T-helper 2 cell treated with Interferon-gamma antibody and Interleukin-4, amounts not matched to agents 5 μg/mL and 100 μg/mL, for 36 hours (primary cell): ENCODE measurements around the gene PIAS1.

Experiments used
- DNase-seq: peaks from one replicate; pipeline ENCODE4 v3.0.0; 2021; ENCODE audit warnings: low spot score
- H3K27ac Mint-ChIP-seq: one replicate; pipeline ENCODE4 v1.8.0; 2021; ENCODE audit warnings: mild to moderate bottlenecking, mixed read lengths
- H3K27me3 Mint-ChIP-seq: one replicate; pipeline ENCODE4 v1.8.0; 2021; ENCODE audit warnings: low read depth, mixed read lengths
- H3K36me3 Mint-ChIP-seq: one replicate; pipeline ENCODE4 v1.8.0; 2021; ENCODE audit warnings: low read depth, mixed read lengths
- H3K4me1 Mint-ChIP-seq: one replicate; pipeline ENCODE4 v1.8.0; 2021; ENCODE audit warnings: low read depth, mixed read lengths
- H3K4me3 Mint-ChIP-seq: one replicate; pipeline ENCODE4 v1.8.0; 2022; ENCODE audit warnings: mild to moderate bottlenecking, moderate library complexity, mixed read lengths
- H3K9me3 Mint-ChIP-seq: one replicate; pipeline ENCODE4 v1.8.0; 2021; ENCODE audit warnings: mixed read lengths

Gene PIAS1

GRCh38 chr15:68027388-68027787 is 26.7 kb upstream of the PIAS1 start:
- Mint-ChIP-seq H3K36me3 (no peaks in the 10 kb centered on the region), H3K4me1 (no peaks in the 10 kb centered on the region), H3K4me3 (no peak overlapping the region), H3K9me3 (no peaks in the 10 kb centered on the region), H3K27me3 (peaks cover 8% of the 10 kb centered on the region), H3K27ac (no peak overlapping the region)
- DNase-seq: no peak

- Mint-ChIP-seq H3K27ac (no peak overlapping the region), H3K9me3 (no peaks in the 10 kb centered on the region), H3K27me3 (peaks cover 10% of the 10 kb centered on the region), H3K36me3 (no peaks in the 10 kb centered on the region), H3K4me3 (no peak overlapping the region), H3K4me1 (no peaks in the 10 kb centered on the region)
- DNase-seq: no peak
Measured at GRCh38 chr15:68028137-68028887, 25.8 kb upstream of the PIAS1 start.

DNA sequence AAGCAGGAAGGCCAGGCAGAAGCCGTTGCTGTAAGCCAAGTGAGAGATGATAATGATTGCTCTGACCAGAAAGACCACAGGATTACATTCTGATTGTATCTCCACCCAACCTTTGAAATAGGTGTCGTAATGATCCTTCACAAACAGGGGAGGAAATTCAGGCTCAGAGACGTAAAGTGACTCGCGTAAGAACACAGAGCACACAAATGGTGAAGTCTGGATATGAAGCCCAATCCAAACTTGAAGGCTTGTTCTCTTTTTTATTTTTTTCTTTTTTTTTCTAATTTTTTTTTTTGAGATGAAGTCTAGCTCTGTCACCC is 25.3 kb upstream of the PIAS1 start:
- Mint-ChIP-seq H3K27ac (no peak overlapping the region), H3K9me3 (no peaks in the 10 kb centered on the region), H3K36me3 (no peaks in the 10 kb centered on the region), H3K4me1 (no peaks in the 10 kb centered on the region), H3K4me3 (no peak overlapping the region), H3K27me3 (peaks cover 10% of the 10 kb centered on the region)
- DNase-seq: no peak

DNA sequence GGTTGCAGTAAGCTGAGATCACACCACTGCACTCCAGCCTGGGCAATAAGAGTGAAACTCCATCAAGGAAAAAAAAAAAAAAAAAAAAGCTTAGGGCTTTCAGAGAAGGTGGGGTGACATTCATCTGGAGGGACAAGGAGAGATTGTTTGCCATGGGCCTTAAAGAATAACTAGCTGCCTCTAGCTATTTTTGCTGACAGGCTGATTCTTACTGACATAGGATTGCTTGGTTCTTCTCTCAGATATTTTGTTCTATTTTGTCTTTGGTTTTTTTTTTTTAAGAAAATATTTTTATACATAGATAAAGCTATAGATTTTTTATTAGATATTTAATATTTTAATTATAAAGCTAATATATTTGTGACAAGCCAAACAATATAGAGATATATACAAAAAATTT is 24.2 kb upstream of the PIAS1 start:
- Mint-ChIP-seq H3K9me3 (no peaks in the 10 kb centered on the region), H3K27me3 (peaks cover 13% of the 10 kb centered on the region), H3K27ac (no peak overlapping the region), H3K36me3 (no peaks in the 10 kb centered on the region), H3K4me3 (no peak overlapping the region), H3K4me1 (no peaks in the 10 kb centered on the region)
- DNase-seq: no peak

DNA sequence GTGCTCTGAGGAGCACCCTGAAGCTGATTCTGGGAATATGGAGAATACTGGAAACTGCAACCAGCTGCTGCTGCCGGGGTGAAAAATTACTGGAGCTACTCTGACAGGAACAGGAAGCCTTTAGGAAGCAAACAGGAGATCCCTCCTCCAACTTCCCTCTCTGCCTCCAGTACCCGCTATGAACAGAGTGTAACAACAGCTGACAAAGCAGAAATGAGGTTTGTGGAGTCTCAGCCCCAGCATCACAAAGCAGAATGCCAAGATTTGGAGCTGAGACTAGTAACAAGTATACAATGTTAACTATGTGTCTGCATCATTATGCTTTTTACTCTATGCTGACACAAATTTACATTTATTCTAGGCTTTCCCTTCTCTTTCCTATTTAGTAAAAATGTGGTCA is 22.7 kb upstream of the PIAS1 start:
- H3K36me3 Mint-ChIP-seq: no peaks in the 10 kb centered on the region
- H3K27me3 Mint-ChIP-seq: peaks cover 15% of the 10 kb centered on the region
- no peak overlapping the region for H3K4me3 Mint-ChIP-seq
- H3K9me3 Mint-ChIP-seq: no peaks in the 10 kb centered on the region
- no peaks in the 10 kb centered on the region for H3K4me1 Mint-ChIP-seq
- DNase-seq: no peak
- no peak overlapping the region for H3K27ac Mint-ChIP-seq

GRCh38 chr15:68032672-68033071 is 21.4 kb upstream of the PIAS1 start:
- no peak for DNase-seq
- H3K27me3 Mint-ChIP-seq: peaks cover 20% of the 10 kb centered on the region
- no peaks in the 10 kb centered on the region for H3K9me3 Mint-ChIP-seq
- no peak overlapping the region for H3K4me3 Mint-ChIP-seq
- H3K4me1 Mint-ChIP-seq: no peaks in the 10 kb centered on the region
- H3K36me3 Mint-ChIP-seq: no peaks in the 10 kb centered on the region
- H3K27ac Mint-ChIP-seq: no peak overlapping the region

DNA sequence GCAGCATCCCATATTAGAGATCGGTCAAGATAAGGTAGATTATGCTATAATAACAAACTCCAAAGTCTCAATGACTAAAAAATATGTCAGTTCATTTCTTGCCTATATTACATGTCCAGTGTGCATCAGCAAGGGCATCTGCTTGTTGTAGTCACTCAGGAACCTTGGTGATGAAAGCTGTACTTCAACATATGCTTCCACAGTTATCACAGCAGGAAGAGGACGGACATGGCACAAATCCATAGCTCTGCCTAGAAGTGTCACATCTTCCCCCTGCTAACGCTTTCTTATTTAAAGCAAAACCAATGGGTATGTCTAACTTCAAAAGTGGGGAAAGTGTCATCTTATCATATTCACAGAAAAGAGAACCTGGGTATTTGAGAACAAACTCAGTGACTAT is 20.0 kb upstream of the PIAS1 start:
- H3K27ac Mint-ChIP-seq: no peak overlapping the region
- DNase-seq: no peak

GRCh38 chr15:68034719-68035293 is 19.3 kb upstream of the PIAS1 start:
- H3K36me3 Mint-ChIP-seq: no peaks in the 10 kb centered on the region
- H3K4me1 Mint-ChIP-seq: no peaks in the 10 kb centered on the region
- DNase-seq: no peak
- H3K4me3 Mint-ChIP-seq: no peak overlapping the region
- no peak overlapping the region for H3K27ac Mint-ChIP-seq
- H3K27me3 Mint-ChIP-seq: peaks cover 31% of the 10 kb centered on the region
- H3K9me3 Mint-ChIP-seq: no peaks in the 10 kb centered on the region

More for the DNA sequence above, 20.0 kb upstream of the PIAS1 start:
- no peak overlapping the region for H3K4me3 Mint-ChIP-seq
- H3K4me1 Mint-ChIP-seq: no peaks in the 10 kb centered on the region
- H3K27me3 Mint-ChIP-seq: peaks cover 27% of the 10 kb centered on the region
- H3K36me3 Mint-ChIP-seq: no peaks in the 10 kb centered on the region
- no peaks in the 10 kb centered on the region for H3K9me3 Mint-ChIP-seq

GRCh38 chr15:68038246-68038645 is 15.9 kb upstream of the PIAS1 start:
- peaks cover 35% of the 10 kb centered on the region for H3K27me3 Mint-ChIP-seq
- no peak overlapping the region for H3K27ac Mint-ChIP-seq
- no peaks in the 10 kb centered on the region for H3K4me1 Mint-ChIP-seq
- H3K9me3 Mint-ChIP-seq: no peaks in the 10 kb centered on the region
- no peak overlapping the region for H3K4me3 Mint-ChIP-seq
- H3K36me3 Mint-ChIP-seq: no peaks in the 10 kb centered on the region
- DNase-seq: no peak

DNA sequence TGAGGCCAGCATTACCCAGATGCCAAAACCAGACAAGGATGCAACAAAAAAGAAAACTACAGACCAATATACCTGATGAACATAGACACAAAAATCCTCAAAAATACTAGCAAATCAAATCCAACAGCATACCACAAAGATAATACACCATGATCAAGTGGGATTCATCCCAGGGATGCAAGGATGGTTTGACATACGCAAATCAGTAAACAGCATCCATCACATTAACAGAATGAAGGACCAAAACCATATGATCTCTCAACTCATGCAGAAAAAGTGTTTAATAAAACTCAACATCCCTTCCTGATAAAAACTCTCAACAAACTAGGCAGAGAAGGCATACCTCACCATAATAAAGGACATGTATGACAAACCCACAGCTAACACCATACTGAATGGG is 14.0 kb upstream of the PIAS1 start:
- no peaks in the 10 kb centered on the region for H3K4me1 Mint-ChIP-seq
- no peaks in the 10 kb centered on the region for H3K36me3 Mint-ChIP-seq
- peaks cover 30% of the 10 kb centered on the region for H3K27me3 Mint-ChIP-seq
- no peak overlapping the region for H3K27ac Mint-ChIP-seq
- H3K9me3 Mint-ChIP-seq: no peaks in the 10 kb centered on the region
- DNase-seq: no peak
- no peak overlapping the region for H3K4me3 Mint-ChIP-seq

- Mint-ChIP-seq H3K27me3 (peaks cover 28% of the 10 kb centered on the region), H3K27ac (no peak overlapping the region), H3K4me1 (no peaks in the 10 kb centered on the region), H3K9me3 (no peaks in the 10 kb centered on the region), H3K36me3 (no peaks in the 10 kb centered on the region), H3K4me3 (no peak overlapping the region)
- no peak for DNase-seq
Measured at GRCh38 chr15:68042156-68042854, 11.8 kb upstream of the PIAS1 start.

DNA sequence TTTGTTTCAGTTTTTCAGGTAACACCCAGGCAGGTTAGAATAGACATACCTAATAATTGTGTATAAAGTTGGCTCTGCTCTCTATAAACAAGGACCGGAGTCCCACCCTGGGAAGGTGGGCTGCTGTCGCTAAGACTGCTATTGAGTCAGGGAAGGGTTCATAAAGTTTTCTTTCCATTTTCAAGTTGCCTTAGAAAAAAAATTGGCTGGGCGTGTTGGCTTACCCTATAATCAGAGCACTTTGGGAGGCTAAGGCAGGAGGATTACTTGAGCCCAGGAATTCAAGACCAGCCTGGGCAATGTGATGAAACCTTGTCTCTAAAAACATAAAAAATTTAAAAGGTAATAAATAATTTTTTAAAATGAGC is 11.3 kb upstream of the PIAS1 start:
- Mint-ChIP-seq H3K4me1 (no peaks in the 10 kb centered on the region), H3K27me3 (peaks cover 25% of the 10 kb centered on the region), H3K9me3 (no peaks in the 10 kb centered on the region), H3K36me3 (no peaks in the 10 kb centered on the region), H3K4me3 (no peak overlapping the region), H3K27ac (no peak overlapping the region)
- no peak for DNase-seq

GRCh38 chr15:68045289-68046265 is 8.5 kb upstream of the PIAS1 start:
- Mint-ChIP-seq H3K4me3 (no peak overlapping the region), H3K9me3 (no peaks in the 10 kb centered on the region), H3K27ac (no peak overlapping the region)

DNA sequence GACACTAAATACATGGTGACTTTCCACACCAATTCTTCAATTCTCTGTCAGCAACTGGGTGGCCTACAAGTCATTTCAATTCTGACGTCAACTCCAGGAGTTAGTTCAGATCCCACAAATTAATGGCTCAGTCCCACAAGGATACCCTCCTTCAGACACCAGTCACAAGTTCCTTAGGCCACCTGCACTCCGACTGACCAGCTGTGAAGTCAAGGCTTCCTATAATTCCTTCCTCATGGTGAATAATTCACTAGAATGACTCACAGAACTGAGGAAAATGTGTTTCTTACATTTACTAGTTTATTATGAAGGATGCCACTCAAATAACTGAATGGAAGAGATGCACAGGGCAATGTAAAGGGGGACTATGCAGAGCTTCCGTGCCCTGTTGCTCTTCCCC is 6.3 kb upstream of the PIAS1 start:
- no peak for DNase-seq
- no peak overlapping the region for H3K27ac Mint-ChIP-seq
- H3K27me3 Mint-ChIP-seq: peaks cover 13% of the 10 kb centered on the region
- peaks cover 5% of the 10 kb centered on the region for H3K9me3 Mint-ChIP-seq
- H3K4me3 Mint-ChIP-seq: no peak overlapping the region
- H3K36me3 Mint-ChIP-seq: peaks cover 2% of the 10 kb centered on the region
- H3K4me1 Mint-ChIP-seq: peaks cover 7% of the 10 kb centered on the region

More at GRCh38 chr15:68045289-68046265, 8.5 kb upstream of the PIAS1 start:
- no peak for DNase-seq
- H3K36me3 Mint-ChIP-seq: no peaks in the 10 kb centered on the region
- peaks cover 17% of the 10 kb centered on the region for H3K27me3 Mint-ChIP-seq
- H3K4me1 Mint-ChIP-seq: no peaks in the 10 kb centered on the region
